Kidney epithelial cell (primary cell): ENCODE results near the gene SLC46A2. TPM values are rescaled to one million over a fixed set of nuclear protein-coding genes. Genes with fewer than 3 reads are reported as not detected.

Experiments
- DNase-seq: peaks from one replicate; pipeline ENCODE4 v3.0.0-alpha.2; 2010; ENCODE audit warnings: low read depth
- H3K27me3 ChIP-seq: 2 replicates; pipeline ENCODE4 v1.6.0; 2011; ENCODE audit warnings: low read length; ENCODE audit not compliant: control insufficient read depth, insufficient read depth
- H3K36me3 ChIP-seq: 2 replicates; pipeline ENCODE4 v1.5.1; 2011; ENCODE audit warnings: low read length; ENCODE audit not compliant: control insufficient read depth, insufficient read depth
- H3K4me3 ChIP-seq: 2 replicates; pipeline ENCODE4 v1.5.1; 2011; ENCODE audit warnings: low read depth, mild to moderate bottlenecking, control low read depth, low read length
- total RNA-seq: library from RNA; depleted of rRNA; stranded (reverse); fragments of >200 nt; gene quantifications from 2 replicates; pipeline ENCODE4 v1.2.3, GENCODE V29; 2015
- TF ChIP-seq, protein P1 (sequence below): IDR thresholded peaks from 2 replicates; pipeline ENCODE4 v1.5.1; 2011; ENCODE audit warnings: mild to moderate bottlenecking, moderate library complexity, low read length, control low read depth, inconsistent platforms; ENCODE audit not compliant: insufficient read depth, poor library complexity, severe bottlenecking

The SLC46A2 gene
- total RNA-seq, 1 donor from 2014 or later = not detected

DNA sequence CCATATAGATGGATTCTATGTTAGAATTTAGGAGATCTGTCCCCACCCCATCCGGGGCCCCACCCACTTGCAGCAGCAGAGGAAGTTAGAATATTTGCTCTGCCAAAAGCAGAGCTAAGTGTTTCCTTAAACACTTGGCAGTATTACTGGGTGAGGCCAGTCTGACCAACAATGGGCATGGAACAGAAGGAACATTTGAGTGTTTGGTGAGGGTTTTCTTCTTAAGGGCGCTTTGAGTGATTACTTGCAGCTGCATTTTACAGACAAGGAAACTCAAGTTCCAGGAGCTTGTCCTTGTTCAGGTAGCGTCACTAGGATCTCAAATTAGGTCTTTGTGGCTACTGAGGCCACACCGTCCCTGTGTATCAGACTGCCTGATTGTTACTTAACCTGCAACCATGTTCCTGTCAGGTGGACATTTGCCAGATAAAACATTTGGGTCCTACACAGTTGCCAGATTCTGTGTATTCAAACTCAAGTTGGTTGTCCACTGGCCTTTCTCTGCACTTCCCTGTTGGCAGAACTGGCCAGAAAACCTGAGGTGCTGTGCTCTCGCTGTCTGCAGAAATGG lies 59.3 kb downstream of the SLC46A2 start:
- TF ChIP-seq, protein P1, sequence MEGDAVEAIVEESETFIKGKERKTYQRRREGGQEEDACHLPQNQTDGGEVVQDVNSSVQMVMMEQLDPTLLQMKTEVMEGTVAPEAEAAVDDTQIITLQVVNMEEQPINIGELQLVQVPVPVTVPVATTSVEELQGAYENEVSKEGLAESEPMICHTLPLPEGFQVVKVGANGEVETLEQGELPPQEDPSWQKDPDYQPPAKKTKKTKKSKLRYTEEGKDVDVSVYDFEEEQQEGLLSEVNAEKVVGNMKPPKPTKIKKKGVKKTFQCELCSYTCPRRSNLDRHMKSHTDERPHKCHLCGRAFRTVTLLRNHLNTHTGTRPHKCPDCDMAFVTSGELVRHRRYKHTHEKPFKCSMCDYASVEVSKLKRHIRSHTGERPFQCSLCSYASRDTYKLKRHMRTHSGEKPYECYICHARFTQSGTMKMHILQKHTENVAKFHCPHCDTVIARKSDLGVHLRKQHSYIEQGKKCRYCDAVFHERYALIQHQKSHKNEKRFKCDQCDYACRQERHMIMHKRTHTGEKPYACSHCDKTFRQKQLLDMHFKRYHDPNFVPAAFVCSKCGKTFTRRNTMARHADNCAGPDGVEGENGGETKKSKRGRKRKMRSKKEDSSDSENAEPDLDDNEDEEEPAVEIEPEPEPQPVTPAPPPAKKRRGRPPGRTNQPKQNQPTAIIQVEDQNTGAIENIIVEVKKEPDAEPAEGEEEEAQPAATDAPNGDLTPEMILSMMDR = no peak
- H3K4me3 ChIP-seq = no peak overlapping the region
- H3K36me3 ChIP-seq = no peaks in the 10 kb centered on the region
- H3K27me3 ChIP-seq = no peaks in the 10 kb centered on the region
- DNase-seq = no peak

Other genes with a start within 250 kb of the SLC46A2 start
- 24.5 and 25.0 TPM in 2 replicates for gene INIP, start 172.8 kb downstream of the SLC46A2 start, total RNA-seq
- gene SNX30, start 140.1 kb downstream of the SLC46A2 start, total RNA-seq = 19.5 and 22.5 TPM in 2 replicates
- gene ZNF883, start 121.3 kb upstream of the SLC46A2 start, total RNA-seq = 2.7 and 3.0 TPM in 2 replicates
- gene ZFP37, start 165.8 kb upstream of the SLC46A2 start, total RNA-seq = 0.58 and 0.68 TPM in 2 replicates